Lower lobe of right lung (tissue), 2 donors: ENCODE results near the gene PAPLN. TPM values are rescaled to one million over a fixed set of nuclear protein-coding genes. Genes with fewer than 3 reads are reported as not detected.
A peak's percentile ranks its signal among the peaks of the same experiment; 100 is the strongest.

Experiments
- ATAC-seq, 2 donors: fragments of 200-7000 bp; cut with Tn5 transposase; one replicate each; pipeline ENCODE4 v1.9.1; 2020 to 2022; ENCODE audit warnings: mild to moderate bottlenecking in 2 of 2, moderate library complexity in 2 of 2
- DNase-seq: peaks from one replicate; pipeline ENCODE4 v3.0.0-alpha.2; 2020
- H3K27ac ChIP-seq: fragments of 200-600 bp; one replicate; pipeline ENCODE4 v1.8.0; 2022
- H3K27me3 ChIP-seq: fragments of 200-600 bp; one replicate; pipeline ENCODE4 v1.8.0; 2022; ENCODE audit warnings: low read depth
- H3K36me3 ChIP-seq: fragments of 200-600 bp; one replicate; pipeline ENCODE4 v1.8.0; 2022; ENCODE audit warnings: mild to moderate bottlenecking
- H3K4me1 ChIP-seq: fragments of 200-600 bp; one replicate; pipeline ENCODE4 v1.8.0; 2022
- H3K4me3 ChIP-seq: fragments of 200-600 bp; one replicate; pipeline ENCODE4 v1.8.0; 2022; ENCODE audit warnings: mild to moderate bottlenecking
- H3K9me3 ChIP-seq: fragments of 200-600 bp; one replicate; pipeline ENCODE4 v1.8.0; 2022
- CTCF ChIP-seq: fragments of 200-600 bp; IDR thresholded peaks from one replicate; pipeline ENCODE4 v1.8.0; 2022; ENCODE audit warnings: antibody characterized with exemption, mild to moderate bottlenecking
- intact Hi-C: fragments of 100-400 bp; cut with DNase I; formaldehyde crosslinking; loops from one replicate; pipeline ENCODE4 v1.11.0; 2022
- total RNA-seq: library from RNA; stranded (reverse); fragmentation: NEBNext Ultra II Directional; extraction: Animal tissue kit (Norgen Biotek cat#: 25700); gene quantifications from one replicate; pipeline ENCODE4 v1.2.1, GENCODE V29; 2021
- donor health status: DM: no; HTN: yes; CAD: no; lungs with severe emphysema.

PAPLN gene
- total RNA-seq, 1 donor from 2014 or later, result 10.7 TPM

GRCh38 chr14:73280903-73281302 lies 43.6 kb downstream of the PAPLN start:
- peaks cover 97% of the 10 kb centered on the region for H3K36me3 ChIP-seq
- no peaks in the 10 kb centered on the region for H3K27me3 ChIP-seq
- no peak for ATAC-seq
- no peak overlapping the region for H3K27ac ChIP-seq
- no peaks in the 10 kb centered on the region for H3K4me1 ChIP-seq
- H3K9me3 ChIP-seq, result no peaks in the 10 kb centered on the region
- DNase-seq, result no peak
- H3K4me3 ChIP-seq, result no peak overlapping the region
- no peak for TF ChIP-seq CTCF
- intact Hi-C loops, result no loop called here

- TF ChIP-seq CTCF, result no peak
- ATAC-seq (no peak), DNase-seq (no peak)
- Histone ChIP-seq H3K27ac (no peak overlapping the region), H3K4me3 (no peak overlapping the region), H3K27me3 (no peaks in the 10 kb centered on the region), H3K9me3 (no peaks in the 10 kb centered on the region), H3K4me1 (peaks cover 3% of the 10 kb centered on the region), H3K36me3 (peaks cover 94% of the 10 kb centered on the region)
- intact Hi-C loops, result no loop called here
These were observed 46.5 kb downstream of the PAPLN start for GRCh38 chr14:73283608-73284379.

- H3K36me3 ChIP-seq, result peaks cover 87% of the 10 kb centered on the region
- no peak for ATAC-seq
These were observed 48.7 kb downstream of the PAPLN start for GRCh38 chr14:73285979-73286378.

GRCh38 chr14:73286598-73286997 lies 49.3 kb downstream of the PAPLN start:
- Histone ChIP-seq H3K4me1 (peaks cover 3% of the 10 kb centered on the region), H3K4me3 (no peak overlapping the region), H3K36me3 (peaks cover 87% of the 10 kb centered on the region), H3K27ac (no peak overlapping the region), H3K27me3 (no peaks in the 10 kb centered on the region), H3K9me3 (no peaks in the 10 kb centered on the region)
- TF ChIP-seq CTCF, result no peak
- DNase-seq (no peak), ATAC-seq (no peak)
- intact Hi-C loops, result no loop called here

More at GRCh38 chr14:73285979-73286378, 48.7 kb downstream of the PAPLN start:
- no peak for TF ChIP-seq CTCF
- Histone ChIP-seq H3K27ac (no peak overlapping the region), H3K9me3 (no peaks in the 10 kb centered on the region), H3K4me1 (peaks cover 3% of the 10 kb centered on the region), H3K4me3 (no peak overlapping the region), H3K27me3 (no peaks in the 10 kb centered on the region)
- intact Hi-C loops, result no loop called here
- DNase-seq, result no peak

GRCh38 chr14:73287071-73287470 lies 49.8 kb downstream of the PAPLN start:
- H3K27ac ChIP-seq, result no peak overlapping the region

More at GRCh38 chr14:73287071-73287470, 49.8 kb downstream of the PAPLN start:
- Histone ChIP-seq H3K27me3 (no peaks in the 10 kb centered on the region), H3K36me3 (peaks cover 87% of the 10 kb centered on the region), H3K9me3 (no peaks in the 10 kb centered on the region), H3K4me1 (peaks cover 3% of the 10 kb centered on the region), H3K4me3 (no peak overlapping the region)
- ATAC-seq (peak; percentile 38 to 69), DNase-seq (no peak)
- TF ChIP-seq CTCF, result no peak
- intact Hi-C loops, result no loop called here
